CD4-positive, CD25-positive, alpha-beta regulatory T cell (primary cell): Measurements from ENCODE around the gene SOCS7. TPM values are rescaled to one million over a fixed set of nuclear protein-coding genes. Genes with fewer than 3 reads are reported as not detected.

Source experiments
- ATAC-seq, 2 donors: fragments of 150-1000 bp; cut with Tn5 transposase; one replicate each; pipeline ENCODE4 v1.10.0; 2021; ENCODE audit warnings: low read depth in 2 of 2, moderate number of reproducible peaks in 2 of 2, moderate library complexity in 1 of 2
- DNase-seq, 3 donors: peaks; one replicate each; pipeline versions ENCODE4 v3.0.0 to v3.0.0-alpha.2; 2012 to 2022; ENCODE audit warnings: mixed read lengths in 1 of 3
- H3K27ac ChIP-seq: one replicate; pipeline ENCODE4 v1.7.0; 2013; ENCODE audit warnings: mild to moderate bottlenecking, low read length; ENCODE audit not compliant: insufficient read depth, poor library complexity, severe bottlenecking
- H3K27me3 ChIP-seq: one replicate; pipeline ENCODE4 v1.7.0; 2013; ENCODE audit warnings: low read length; ENCODE audit not compliant: control insufficient read depth, insufficient read depth
- H3K36me3 ChIP-seq: one replicate; pipeline ENCODE4 v1.7.0; 2013; ENCODE audit warnings: mild to moderate bottlenecking, low read length, moderate library complexity; ENCODE audit not compliant: control insufficient read depth, insufficient read depth
- H3K4me1 ChIP-seq: 2 replicates; pipeline ENCODE4 v1.7.0; 2013; ENCODE audit warnings: mild to moderate bottlenecking, low read length; ENCODE audit not compliant: insufficient read depth, control insufficient read depth, poor library complexity, severe bottlenecking
- H3K4me3 ChIP-seq: one replicate; pipeline ENCODE4 v1.7.0; 2013; ENCODE audit warnings: low read depth, mild to moderate bottlenecking, low read length, moderate library complexity
- H3K9me3 ChIP-seq, 2 experiments: 1 replicate in 1 of 2; 2 replicates in 1 of 2; pipeline ENCODE4 v1.7.0; 2013; ENCODE audit warnings: low read length in 2 of 2, mild to moderate bottlenecking in 1 of 2, moderate library complexity in 1 of 2; ENCODE audit not compliant: control insufficient read depth in 2 of 2
- H3K27ac Mint-ChIP-seq, 3 donors: one replicate each; pipeline ENCODE4 v1.8.0; 2020 to 2022; ENCODE audit warnings: mild to moderate bottlenecking in 3 of 3, mixed read lengths in 3 of 3, moderate library complexity in 2 of 3
- H3K27me3 Mint-ChIP-seq: one replicate; pipeline ENCODE4 v1.8.0; 2022; ENCODE audit warnings: mild to moderate bottlenecking, mixed read lengths
- H3K36me3 Mint-ChIP-seq: one replicate; pipeline ENCODE4 v1.8.0; 2020; ENCODE audit warnings: mixed read lengths
- H3K4me1 Mint-ChIP-seq, 4 donors: one replicate each; pipeline ENCODE4 v1.8.0; 2020 to 2022; ENCODE audit warnings: mixed read lengths in 4 of 4, mild to moderate bottlenecking in 1 of 4
- H3K4me3 Mint-ChIP-seq, 4 donors: one replicate each; pipeline ENCODE4 v1.8.0; 2020 to 2022; ENCODE audit warnings: mild to moderate bottlenecking in 4 of 4, mixed read lengths in 4 of 4, moderate library complexity in 3 of 4
- H3K9me3 Mint-ChIP-seq, 7 donors: one replicate each; pipeline ENCODE4 v1.8.0; 2020 to 2022; ENCODE audit warnings: mixed read lengths in 7 of 7, mild to moderate bottlenecking in 3 of 7, moderate library complexity in 2 of 7
- polyA plus RNA-seq, 4 donors: library from polyadenylated mRNA; unstranded; fragments of 300-500 nt; fragmentation: Illumina TruSeq; gene quantifications; one replicate each; pipeline ENCODE4 v1.2.3, GENCODE V29; 2021
- total RNA-seq: library from RNA; stranded (reverse); gene quantifications from one replicate; pipeline ENCODE4 v1.2.3, GENCODE V29; 2022

Gene SOCS7
- total and polyA plus RNA-seq, 5 donors from 2014 or later, result 0.32 to 14.4 (median 0.41) TPM

DNA sequence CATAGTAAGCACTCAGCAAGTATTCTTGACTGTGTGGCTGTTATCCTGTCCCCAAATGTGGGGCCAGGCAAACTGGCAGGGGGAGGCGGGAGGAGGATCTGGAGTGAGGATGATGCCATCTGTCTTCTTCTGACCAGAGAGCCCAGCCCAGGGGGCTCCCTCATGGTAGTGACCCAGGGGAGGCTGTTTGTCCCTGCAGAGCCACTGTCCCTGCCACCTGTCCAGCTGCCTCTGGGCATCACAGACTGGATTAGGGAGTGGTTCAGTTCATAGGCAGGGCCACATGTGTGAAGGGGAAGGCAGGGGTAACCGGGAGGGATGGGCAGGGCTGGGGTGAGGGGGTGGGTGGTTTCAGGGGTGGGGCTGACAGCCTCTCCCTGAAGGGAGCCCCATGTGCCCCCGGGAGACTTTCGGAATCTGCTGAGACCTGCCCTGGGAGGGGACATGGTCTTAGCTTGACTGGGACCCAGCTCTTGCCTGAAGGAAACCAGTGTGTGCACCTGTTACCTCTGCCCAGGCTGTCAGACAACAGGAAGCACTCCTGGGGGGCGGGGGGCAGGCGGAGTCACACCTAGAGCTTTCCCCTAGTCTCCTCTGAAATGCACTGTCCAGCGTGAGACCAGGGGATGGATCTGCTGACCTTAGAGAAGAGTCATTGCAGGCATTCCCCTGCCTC, 91.8 kb downstream of the SOCS7 start:
- H3K4me1 ChIP-seq, result peaks cover 13% of the 10 kb centered on the region

GRCh38 chr17:38444151-38444550, 92.5 kb downstream of the SOCS7 start:
- H3K4me3 Mint-ChIP-seq, result peak overlapping the region in 2 of 4 donors; percentile 71 to 77

More for the DNA sequence above, 91.8 kb downstream of the SOCS7 start:
- no peak overlapping the region for H3K4me3 ChIP-seq
- ATAC-seq, result peak; percentile 27 to 68
- H3K27ac ChIP-seq, result no peak overlapping the region
- H3K36me3 ChIP-seq, result no peaks in the 10 kb centered on the region
- Mint-ChIP-seq H3K4me1 (peaks cover 0 to 19% (median under 1%) of the 10 kb centered on the region in 4 donors), H3K9me3 (no peaks in the 10 kb centered on the region), H3K27ac (peak overlapping the region in 1 of 3 donors; percentile 31), H3K4me3 (peak overlapping the region in 2 of 4 donors; percentile 71 to 77), H3K27me3 (no peaks in the 10 kb centered on the region), H3K36me3 (no peaks in the 10 kb centered on the region)
- no peaks in the 10 kb centered on the region for H3K27me3 ChIP-seq
- peak in 1 of 3 donors; percentile 54 for DNase-seq
- no peaks in the 10 kb centered on the region for H3K9me3 ChIP-seq

GRCh38 chr17:38447502-38448085, 96.0 kb downstream of the SOCS7 start:
- no peak overlapping the region for H3K27ac Mint-ChIP-seq
- Histone ChIP-seq H3K27ac (no peak overlapping the region), H3K4me1 (peaks cover 13% of the 10 kb centered on the region), H3K27me3 (no peaks in the 10 kb centered on the region), H3K4me3 (no peak overlapping the region), H3K9me3 (no peaks in the 10 kb centered on the region), H3K36me3 (no peaks in the 10 kb centered on the region)
- peaks cover 0 to 18% (median 3%) of the 10 kb centered on the region in 4 donors for H3K4me1 Mint-ChIP-seq
- DNase-seq, result no peak
- no peak overlapping the region for H3K4me3 Mint-ChIP-seq
- ATAC-seq, result no peak
- H3K27me3 Mint-ChIP-seq, result peaks cover 21% of the 10 kb centered on the region
- no peaks in the 10 kb centered on the region for H3K36me3 Mint-ChIP-seq
- H3K9me3 Mint-ChIP-seq, result peaks cover 0 to 4% (median 0%) of the 10 kb centered on the region in 7 donors

More at GRCh38 chr17:38444151-38444550, 92.5 kb downstream of the SOCS7 start:
- Histone ChIP-seq H3K27me3 (no peaks in the 10 kb centered on the region), H3K4me1 (peaks cover 13% of the 10 kb centered on the region), H3K36me3 (no peaks in the 10 kb centered on the region), H3K9me3 (no peaks in the 10 kb centered on the region), H3K4me3 (no peak overlapping the region), H3K27ac (no peak overlapping the region)
- peak; percentile 21 to 65 (median 46) for DNase-seq
- Mint-ChIP-seq H3K36me3 (no peaks in the 10 kb centered on the region), H3K27ac (peak overlapping the region in 1 of 3 donors; percentile 31), H3K9me3 (no peaks in the 10 kb centered on the region), H3K27me3 (no peaks in the 10 kb centered on the region), H3K4me1 (peaks cover 0 to 19% (median under 1%) of the 10 kb centered on the region in 4 donors)
- ATAC-seq, result peak; percentile 60 to 66

GRCh38 chr17:38448208-38448771, 96.6 kb downstream of the SOCS7 start:
- no peak for DNase-seq
- H3K27me3 Mint-ChIP-seq, result peaks cover 28% of the 10 kb centered on the region
- Histone ChIP-seq H3K27ac (no peak overlapping the region), H3K27me3 (no peaks in the 10 kb centered on the region), H3K4me3 (no peak overlapping the region), H3K36me3 (no peaks in the 10 kb centered on the region), H3K9me3 (no peaks in the 10 kb centered on the region), H3K4me1 (peaks cover 9% of the 10 kb centered on the region)
- no peak overlapping the region for H3K4me3 Mint-ChIP-seq
- no peak for ATAC-seq
- H3K36me3 Mint-ChIP-seq, result no peaks in the 10 kb centered on the region
- peaks cover 0 to 4% (median 0%) of the 10 kb centered on the region in 7 donors for H3K9me3 Mint-ChIP-seq
- H3K4me1 Mint-ChIP-seq, result peaks cover 0 to 19% (median 6%) of the 10 kb centered on the region in 4 donors
- H3K27ac Mint-ChIP-seq, result no peak overlapping the region

GRCh38 chr17:38449364-38449763, 97.7 kb downstream of the SOCS7 start:
- H3K9me3 ChIP-seq, result no peaks in the 10 kb centered on the region
- H3K27me3 Mint-ChIP-seq, result peaks cover 32% of the 10 kb centered on the region
- no peak overlapping the region for H3K4me3 ChIP-seq
- ATAC-seq (no peak), DNase-seq (no peak)
- H3K36me3 Mint-ChIP-seq, result no peaks in the 10 kb centered on the region
- peak overlapping the region in 1 of 3 donors; percentile 39 for H3K27ac Mint-ChIP-seq
- no peak overlapping the region for H3K27ac ChIP-seq
- H3K36me3 ChIP-seq, result no peaks in the 10 kb centered on the region
- H3K27me3 ChIP-seq, result no peaks in the 10 kb centered on the region
- no peak overlapping the region for H3K4me3 Mint-ChIP-seq
- H3K9me3 Mint-ChIP-seq, result peaks cover 0 to 4% (median 0%) of the 10 kb centered on the region in 7 donors
- H3K4me1 ChIP-seq, result no peaks in the 10 kb centered on the region
- H3K4me1 Mint-ChIP-seq, result peaks cover 0 to 11% (median 5%) of the 10 kb centered on the region in 4 donors

DNA sequence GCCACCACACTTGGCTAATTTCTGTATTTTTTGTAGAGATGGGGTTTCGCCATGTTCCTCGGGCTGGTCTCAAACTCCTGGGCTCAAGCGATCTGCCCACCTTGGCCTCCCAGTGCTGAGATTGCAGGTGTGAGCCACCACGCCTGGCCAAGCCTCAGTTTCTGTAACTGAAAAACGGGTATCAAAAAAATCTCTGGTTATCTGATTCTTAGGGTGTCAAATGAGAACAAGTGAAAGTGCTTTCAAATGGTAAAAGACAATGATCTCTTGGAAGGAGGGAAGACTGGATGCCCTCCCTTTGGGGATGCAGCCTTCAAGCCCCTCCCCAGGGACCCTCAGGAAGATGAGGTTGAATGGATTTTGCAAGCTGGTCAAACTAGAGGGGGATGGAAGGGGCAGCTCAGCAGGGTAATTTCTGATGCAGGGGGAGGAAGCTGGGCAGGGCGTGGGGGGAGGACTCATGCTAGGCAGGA, 98.9 kb downstream of the SOCS7 start:
- H3K9me3 ChIP-seq, result no peaks in the 10 kb centered on the region
- ATAC-seq (no peak), DNase-seq (no peak)
- Mint-ChIP-seq H3K4me1 (peaks cover 0 to 11% (median 7%) of the 10 kb centered on the region in 4 donors), H3K4me3 (no peak overlapping the region), H3K9me3 (peaks cover 0 to 4% (median 0%) of the 10 kb centered on the region in 7 donors), H3K36me3 (no peaks in the 10 kb centered on the region), H3K27me3 (peaks cover 41% of the 10 kb centered on the region), H3K27ac (no peak overlapping the region)
- no peaks in the 10 kb centered on the region for H3K36me3 ChIP-seq
- H3K27me3 ChIP-seq, result no peaks in the 10 kb centered on the region
- no peaks in the 10 kb centered on the region for H3K4me1 ChIP-seq
- H3K27ac ChIP-seq, result no peak overlapping the region
- no peak overlapping the region for H3K4me3 ChIP-seq

DNA sequence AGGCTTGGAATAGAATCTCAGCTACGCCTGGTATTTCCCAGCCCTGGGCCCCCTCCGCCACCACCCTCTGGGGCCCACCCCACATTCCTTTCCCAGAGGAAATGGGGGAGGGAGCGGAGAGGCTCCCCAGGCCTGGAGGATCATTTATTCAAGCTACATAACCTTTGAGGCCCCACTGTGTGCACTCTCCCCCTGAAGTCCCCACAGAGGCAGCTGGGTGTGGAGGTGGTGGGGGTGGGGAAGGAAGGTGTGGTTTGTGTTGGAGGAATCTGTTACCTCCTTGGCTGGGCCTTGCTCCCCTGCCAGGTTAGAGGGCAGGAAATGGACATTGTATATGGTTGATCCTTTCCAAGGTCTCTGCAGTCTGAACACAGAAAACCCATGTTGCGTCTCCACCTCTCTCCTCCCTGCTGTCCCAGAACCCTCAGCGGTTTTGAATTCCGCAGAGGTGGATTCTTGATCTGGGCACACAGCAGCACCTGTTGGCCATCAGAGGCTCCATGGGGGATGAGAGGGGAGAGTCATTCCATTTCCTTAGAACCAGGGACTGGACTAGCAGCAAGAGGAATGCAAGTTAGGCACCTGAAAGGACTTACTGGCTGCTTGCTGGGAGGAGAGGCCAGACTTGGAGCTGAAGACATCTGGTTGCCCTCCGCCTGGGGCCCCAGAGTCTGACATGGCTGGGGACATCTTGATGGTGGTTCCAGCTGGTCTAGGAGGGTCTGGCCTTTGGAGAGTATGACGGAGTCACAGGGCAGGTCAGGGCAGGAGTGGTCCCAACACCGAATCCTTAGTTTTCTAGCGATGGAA, 99.6 kb downstream of the SOCS7 start:
- Mint-ChIP-seq H3K4me3 (peak overlapping the region in 1 of 4 donors; percentile 29), H3K36me3 (no peaks in the 10 kb centered on the region), H3K27me3 (peaks cover 45% of the 10 kb centered on the region), H3K9me3 (peaks cover 0 to 4% (median 0%) of the 10 kb centered on the region in 7 donors), H3K4me1 (peaks cover 0 to 11% (median 7%) of the 10 kb centered on the region in 4 donors), H3K27ac (no peak overlapping the region)
- no peak overlapping the region for H3K27ac ChIP-seq
- no peaks in the 10 kb centered on the region for H3K27me3 ChIP-seq
- no peak overlapping the region for H3K4me3 ChIP-seq
- ATAC-seq (no peak), DNase-seq (no peak)
- no peaks in the 10 kb centered on the region for H3K4me1 ChIP-seq
- no peaks in the 10 kb centered on the region for H3K36me3 ChIP-seq
- no peaks in the 10 kb centered on the region for H3K9me3 ChIP-seq
